Gastroesophageal sphincter (tissue), 4 donors: ENCODE data around the gene CADM2. TPM values are rescaled to one million over a fixed set of nuclear protein-coding genes. Genes with fewer than 3 reads are reported as not detected.

ENCODE experiments used
- ATAC-seq: fragments of 150-250 bp; one replicate; pipeline ENCODE4 v1.9.1; 2016; ENCODE audit warnings: mild to moderate bottlenecking, moderate library complexity
- H3K27ac ChIP-seq, 4 donors: fragments of 200-600 bp; sonication (generic) in 3 of 4; 1 replicate in 3 of 4; 2 replicates in 1 of 4; pipeline ENCODE4 v1.5.1; 2016 to 2019
- H3K27me3 ChIP-seq: fragments of 200-600 bp; sonication (generic); one replicate; pipeline ENCODE4 v1.5.1; 2019
- H3K36me3 ChIP-seq, 2 donors: fragments of 200-600 bp; sonication (generic); one replicate each; pipeline ENCODE4 v1.5.1; 2019; ENCODE audit warnings: control low read depth in 1 of 2
- H3K4me1 ChIP-seq, 3 donors: fragments of 200-600 bp; sonication (generic); 1 replicate in 2 of 3; 2 replicates in 1 of 3; pipeline ENCODE4 v1.5.1; 2016 to 2019; ENCODE audit warnings: control low read depth in 2 of 3
- H3K4me3 ChIP-seq, 2 donors: fragments of 200-600 bp; sonication (generic); one replicate each; pipeline ENCODE4 v1.5.1; 2019; ENCODE audit warnings: mild to moderate bottlenecking in 1 of 2, moderate library complexity in 1 of 2
- H3K9me3 ChIP-seq, 3 donors: fragments of 200-600 bp; sonication (generic); one replicate each; pipeline ENCODE4 v1.5.1; 2017 to 2019; ENCODE audit warnings: control low read depth in 2 of 3
- EP300 ChIP-seq: sonication (generic); formaldehyde crosslinking; IDR thresholded peaks from one replicate; pipeline ENCODE4 v1.6.1; 2017; ENCODE audit warnings: antibody characterized with exemption, mild to moderate bottlenecking
- POLR2A ChIP-seq, 2 donors: fragments of 450-650 bp; IDR thresholded peaks; one replicate each; pipeline ENCODE4 v1.6.1; 2017; ENCODE audit warnings: antibody characterized with exemption in 2 of 2, mild to moderate bottlenecking in 2 of 2, moderate library complexity in 1 of 2
- POLR2AphosphoS5 ChIP-seq: sonication (generic); formaldehyde crosslinking; IDR thresholded peaks from one replicate; pipeline ENCODE4 v1.6.1; 2017; ENCODE audit warnings: antibody characterized with exemption
- WGBS, 2 donors: methylation state at CpG; one replicate each; pipeline ENCODE4 v1.1.5; 2018; ENCODE audit warnings: low coverage in 1 of 2; 5-methylcytosine and 5-hydroxymethylcytosine counted together
- total RNA-seq, 4 donors: library from RNA; depleted of rRNA; stranded (reverse); fragments of >200 nt; gene quantifications; one replicate each; pipeline ENCODE4 v1.1.0, GENCODE V29; 2016
- TF ChIP-seq, protein P1 (sequence below), 4 experiments: fragments of 200-600 bp in 2 of 4; fragments of 450-650 bp in 2 of 4; sonication (generic) in 1 of 4; IDR thresholded peaks; one replicate each; pipeline ENCODE4 v1.5.1; 2017 to 2019; ENCODE audit warnings: antibody characterized with exemption in 4 of 4, mild to moderate bottlenecking in 2 of 4, moderate library complexity in 2 of 4

The CADM2 gene
- total RNA-seq, 4 donors from 2014 or later: 8.2 to 10.1 (median 9.4) TPM

DNA sequence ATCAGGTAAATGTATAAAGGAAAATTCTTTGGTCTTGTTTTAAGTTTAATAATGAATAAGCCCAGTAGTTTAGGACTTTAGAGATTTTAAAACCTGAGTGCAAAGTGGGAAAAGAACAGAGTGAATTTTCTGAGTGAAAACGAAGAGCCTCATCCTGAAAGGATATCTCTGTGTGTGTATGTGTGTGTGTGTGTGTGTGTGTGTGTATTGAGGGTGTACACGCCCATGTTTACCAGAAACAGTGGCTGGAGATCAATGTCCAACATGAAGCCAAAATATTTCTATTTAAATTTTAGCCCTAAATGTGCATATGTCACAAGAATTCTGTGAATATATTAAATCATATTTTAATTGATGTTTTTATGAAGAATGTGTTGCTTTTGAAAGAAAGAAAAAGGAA lies 549.9 kb downstream of the CADM2 start:
- no peak overlapping the region for H3K4me3 ChIP-seq
- H3K27me3 ChIP-seq: no peaks in the 10 kb centered on the region
- 75 to 76% methylated on average over 2 of the region's 2 CpGs for WGBS, 2 donors
- H3K4me1 ChIP-seq: no peaks in the 10 kb centered on the region
- no peak for TF ChIP-seq EP300
- no peak overlapping the region for H3K27ac ChIP-seq
- no peaks in the 10 kb centered on the region for H3K36me3 ChIP-seq
- no peak for ATAC-seq
- H3K9me3 ChIP-seq: no peaks in the 10 kb centered on the region

DNA sequence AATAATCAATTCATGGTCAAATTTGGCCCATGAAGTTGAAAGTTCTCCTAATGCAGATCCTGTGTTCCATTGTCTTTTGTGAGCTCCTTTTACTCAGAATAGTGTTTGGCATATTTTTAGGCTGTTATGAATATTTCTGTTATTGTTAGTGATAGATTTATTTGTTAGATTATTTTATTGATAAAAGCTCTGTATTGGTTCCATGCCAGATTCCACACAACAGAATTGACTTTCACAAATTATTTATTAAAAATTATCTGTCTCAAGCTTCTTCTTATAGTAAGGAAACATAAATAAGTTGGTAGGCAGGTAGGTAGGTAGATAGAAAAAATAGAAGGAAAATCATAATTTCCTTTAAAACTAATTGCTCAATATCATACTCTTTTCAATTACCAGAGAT lies 557.4 kb downstream of the CADM2 start:
- H3K4me1 ChIP-seq: no peaks in the 10 kb centered on the region
- H3K27me3 ChIP-seq: no peaks in the 10 kb centered on the region
- no peaks in the 10 kb centered on the region for H3K36me3 ChIP-seq
- H3K27ac ChIP-seq: no peak overlapping the region
- TF ChIP-seq POLR2AphosphoS5: no peak
- no peak for TF ChIP-seq EP300
- TF ChIP-seq POLR2A (IDR thresholded peaks at IDR 0.05): no peak
- TF ChIP-seq, protein P1, sequence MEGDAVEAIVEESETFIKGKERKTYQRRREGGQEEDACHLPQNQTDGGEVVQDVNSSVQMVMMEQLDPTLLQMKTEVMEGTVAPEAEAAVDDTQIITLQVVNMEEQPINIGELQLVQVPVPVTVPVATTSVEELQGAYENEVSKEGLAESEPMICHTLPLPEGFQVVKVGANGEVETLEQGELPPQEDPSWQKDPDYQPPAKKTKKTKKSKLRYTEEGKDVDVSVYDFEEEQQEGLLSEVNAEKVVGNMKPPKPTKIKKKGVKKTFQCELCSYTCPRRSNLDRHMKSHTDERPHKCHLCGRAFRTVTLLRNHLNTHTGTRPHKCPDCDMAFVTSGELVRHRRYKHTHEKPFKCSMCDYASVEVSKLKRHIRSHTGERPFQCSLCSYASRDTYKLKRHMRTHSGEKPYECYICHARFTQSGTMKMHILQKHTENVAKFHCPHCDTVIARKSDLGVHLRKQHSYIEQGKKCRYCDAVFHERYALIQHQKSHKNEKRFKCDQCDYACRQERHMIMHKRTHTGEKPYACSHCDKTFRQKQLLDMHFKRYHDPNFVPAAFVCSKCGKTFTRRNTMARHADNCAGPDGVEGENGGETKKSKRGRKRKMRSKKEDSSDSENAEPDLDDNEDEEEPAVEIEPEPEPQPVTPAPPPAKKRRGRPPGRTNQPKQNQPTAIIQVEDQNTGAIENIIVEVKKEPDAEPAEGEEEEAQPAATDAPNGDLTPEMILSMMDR (IDR thresholded peaks at IDR 0.05): no peak
- peaks cover 0 to 4% (median 0%) of the 10 kb centered on the region in 3 donors for H3K9me3 ChIP-seq
- no peak for ATAC-seq
- H3K4me3 ChIP-seq: no peak overlapping the region

DNA sequence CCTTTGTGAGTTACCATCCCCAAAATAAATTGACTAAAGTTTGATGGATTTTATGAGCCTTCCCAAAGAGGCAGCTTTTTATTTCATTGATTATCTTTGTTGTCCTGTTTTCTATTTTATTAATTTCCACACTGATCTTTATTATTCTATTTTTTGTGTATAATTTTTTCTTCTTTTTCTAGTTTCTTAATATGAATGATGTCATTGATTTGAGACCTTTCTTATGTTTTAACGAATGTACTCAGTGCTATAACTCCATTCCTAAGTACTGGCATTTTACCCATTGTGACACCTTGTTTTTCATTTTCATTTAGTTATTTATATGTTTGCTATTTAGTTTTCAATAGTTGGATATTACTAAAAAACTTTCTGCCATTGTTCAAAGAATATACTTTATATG lies 565.3 kb downstream of the CADM2 start:
- 67 to 79% methylated on average over 1 of the region's 1 CpG for WGBS, 2 donors
- H3K4me1 ChIP-seq: no peaks in the 10 kb centered on the region
- ATAC-seq: no peak
- H3K9me3 ChIP-seq: no peaks in the 10 kb centered on the region
- H3K27ac ChIP-seq: no peak overlapping the region
- no peak overlapping the region for H3K4me3 ChIP-seq
- H3K27me3 ChIP-seq: no peaks in the 10 kb centered on the region
- TF ChIP-seq POLR2A (IDR thresholded peaks at IDR 0.05): no peak
- no peak for TF ChIP-seq EP300
- TF ChIP-seq, protein P1 (IDR thresholded peaks at IDR 0.05): no peak
- no peak for TF ChIP-seq POLR2AphosphoS5
- no peaks in the 10 kb centered on the region for H3K36me3 ChIP-seq

DNA sequence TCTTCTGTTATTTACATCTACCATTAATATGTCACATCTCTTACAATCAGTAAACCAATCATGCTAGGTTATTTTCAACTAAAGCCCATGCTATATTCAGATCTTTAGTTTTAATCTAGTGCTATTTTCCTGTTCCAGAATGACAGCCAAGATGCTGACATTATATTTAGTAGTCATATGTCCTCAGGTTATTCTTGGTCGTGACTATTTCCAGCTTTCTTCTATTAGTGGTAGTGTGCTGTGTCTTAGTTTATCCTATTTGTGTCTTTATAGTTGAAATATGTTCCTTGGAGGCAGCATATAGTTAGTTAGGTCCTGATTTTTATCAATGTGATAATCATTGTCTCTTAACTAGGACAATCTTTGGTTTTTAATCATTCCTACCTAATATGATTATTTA lies 566.5 kb downstream of the CADM2 start:
- ATAC-seq: no peak
- Histone ChIP-seq H3K27me3 (no peaks in the 10 kb centered on the region), H3K4me3 (no peak overlapping the region), H3K9me3 (no peaks in the 10 kb centered on the region), H3K27ac (no peak overlapping the region), H3K36me3 (no peaks in the 10 kb centered on the region), H3K4me1 (no peaks in the 10 kb centered on the region)
- WGBS, 2 donors: 33 to 54% methylated on average over 1 of the region's 1 CpG
- TF ChIP-seq POLR2AphosphoS5 (no peak), EP300 (no peak)

DNA sequence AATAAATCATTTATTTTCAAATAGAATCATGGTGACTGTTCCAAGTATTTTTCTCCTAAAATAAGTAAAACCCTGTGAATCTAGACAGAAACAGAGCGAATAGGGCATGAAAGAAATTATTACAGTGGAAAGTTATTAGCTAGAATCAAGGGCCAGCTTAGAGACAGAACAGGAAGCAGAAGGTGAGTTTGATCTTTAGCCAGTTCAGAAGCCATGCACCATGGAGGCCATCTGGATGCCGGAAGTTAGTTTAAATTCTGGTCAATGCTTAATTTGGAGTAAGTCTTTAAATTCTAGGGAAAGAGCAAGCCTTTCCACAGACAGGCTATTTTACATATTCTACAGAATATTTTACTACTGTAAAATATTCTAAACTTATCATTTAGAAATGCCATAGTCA lies 574.8 kb downstream of the CADM2 start:
- Histone ChIP-seq H3K4me1 (no peaks in the 10 kb centered on the region), H3K9me3 (no peaks in the 10 kb centered on the region)
- 68 to 100% methylated on average over 2 of the region's 2 CpGs for WGBS, 2 donors

DNA sequence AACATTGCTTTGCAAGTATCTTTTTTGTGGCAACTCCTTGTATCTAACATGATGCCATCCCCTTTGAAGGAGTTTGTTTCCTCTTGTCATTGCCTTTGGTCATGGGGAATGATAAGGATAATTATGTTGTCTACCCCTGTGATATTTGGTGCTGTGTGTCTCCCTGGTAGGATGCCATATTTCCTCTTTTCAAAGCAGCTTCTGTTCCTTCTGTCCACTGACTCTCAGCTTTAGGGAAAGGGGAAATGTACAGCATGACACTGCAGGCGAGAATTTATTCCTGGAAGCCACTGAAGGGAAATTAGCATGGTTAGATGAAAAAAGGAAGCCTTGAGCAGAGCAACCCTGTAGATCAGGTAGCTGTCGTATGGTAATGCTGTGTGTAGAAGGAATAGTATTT lies 576.7 kb downstream of the CADM2 start:
- Histone ChIP-seq H3K27me3 (no peaks in the 10 kb centered on the region), H3K4me1 (no peaks in the 10 kb centered on the region), H3K36me3 (no peaks in the 10 kb centered on the region), H3K9me3 (no peaks in the 10 kb centered on the region), H3K27ac (no peak overlapping the region), H3K4me3 (no peak overlapping the region)
- ATAC-seq: no peak
- TF ChIP-seq, protein P1 (IDR thresholded peaks at IDR 0.05): no peak
- TF ChIP-seq EP300 (no peak), POLR2AphosphoS5 (no peak), POLR2A (IDR thresholded peaks at IDR 0.05) (no peak)
- WGBS, 2 donors: 50% methylated on average over 1 of the region's 2 CpGs; no CpG with 5 or more reads in 1 of the 2 donors

More for the DNA sequence above, 574.8 kb downstream of the CADM2 start:
- H3K27me3 ChIP-seq: no peaks in the 10 kb centered on the region
- TF ChIP-seq, protein P1 (IDR thresholded peaks at IDR 0.05): no peak
- no peak for TF ChIP-seq POLR2AphosphoS5
- TF ChIP-seq POLR2A (IDR thresholded peaks at IDR 0.05): no peak
- no peak for TF ChIP-seq EP300
- no peak overlapping the region for H3K27ac ChIP-seq
- ATAC-seq: no peak
- no peak overlapping the region for H3K4me3 ChIP-seq
- no peaks in the 10 kb centered on the region for H3K36me3 ChIP-seq
